Anterior cingulate cortex (tissue), 58 donors: ENCODE data around the gene FXYD7.
"Not testable (repeated sequence)": the region's sequence is repeated elsewhere in the genome, so short reads cannot be mapped to it uniquely, and the experiment has no call there.

Experiments used
- DNase-seq, 58 donors: peaks; one replicate each; lab custom pipeline; 2025; lab: John Stamatoyannopoulos, UW

The FXYD7 gene

DNA sequence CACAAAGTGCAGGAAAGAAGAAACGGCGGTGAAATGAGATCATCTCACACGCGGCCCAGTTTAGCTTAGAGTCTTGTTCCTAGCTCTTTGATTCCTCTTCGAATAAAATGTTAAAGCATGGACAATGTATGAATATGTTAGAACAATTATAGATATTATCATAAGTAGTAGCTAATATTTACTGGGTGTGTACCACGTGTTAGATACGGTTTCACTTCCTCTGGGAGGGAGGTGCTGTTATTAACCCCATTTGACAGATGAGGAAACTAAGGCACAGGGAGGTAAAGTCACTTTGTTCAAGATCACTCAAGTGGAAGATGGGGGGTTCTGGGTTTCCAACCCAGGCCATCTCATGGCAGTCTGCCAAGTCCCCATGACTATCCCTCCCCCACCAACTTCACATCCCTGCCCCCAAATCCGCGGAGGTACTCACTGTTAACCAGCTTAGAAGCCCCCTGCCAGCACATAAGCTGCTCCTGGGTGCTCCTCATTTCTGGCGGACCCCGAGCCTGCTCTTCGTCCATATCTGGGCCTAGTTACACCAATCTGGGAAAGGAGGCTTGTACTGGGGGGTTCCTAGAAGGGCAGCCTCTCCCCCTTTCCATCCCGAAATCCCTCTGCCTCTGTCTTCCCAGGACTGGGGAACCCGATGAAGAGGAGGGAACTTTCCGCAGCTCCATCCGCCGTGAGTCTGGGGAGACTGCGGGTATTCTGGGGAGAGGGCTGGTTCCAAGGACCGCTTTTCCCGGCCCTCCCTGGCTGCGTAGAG, 1.0 kb upstream of the FXYD7 start:
- DNase-seq = peak in 1 of 58 donors; percentile 29

- DNase-seq = peak in 41 of 58 donors; percentile 14 to 74 (median 42)
Measured at GRCh38 chr19:35142606-35143230, 337 bp upstream of the FXYD7 start.

DNA sequence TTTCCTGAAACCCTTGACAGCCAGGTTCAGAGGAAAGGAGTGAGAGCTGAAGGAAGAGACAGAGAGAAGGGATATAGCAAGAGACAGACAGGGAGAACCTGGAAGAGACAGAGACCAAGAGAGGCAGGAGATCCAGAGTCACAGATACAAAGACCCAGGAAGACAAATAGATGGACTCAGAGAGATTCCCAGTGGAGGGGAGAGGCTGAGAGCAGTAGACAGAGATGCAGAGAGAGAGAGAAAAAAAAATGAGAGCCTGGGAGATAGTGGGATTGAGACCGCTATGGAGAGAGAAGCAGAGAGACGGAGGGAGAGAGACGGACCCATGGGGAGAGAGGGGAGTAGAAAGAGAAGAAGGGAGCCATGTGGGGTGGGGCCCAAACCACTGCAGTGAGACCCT, 763 bp downstream of the FXYD7 start:
- no peak for DNase-seq

DNA sequence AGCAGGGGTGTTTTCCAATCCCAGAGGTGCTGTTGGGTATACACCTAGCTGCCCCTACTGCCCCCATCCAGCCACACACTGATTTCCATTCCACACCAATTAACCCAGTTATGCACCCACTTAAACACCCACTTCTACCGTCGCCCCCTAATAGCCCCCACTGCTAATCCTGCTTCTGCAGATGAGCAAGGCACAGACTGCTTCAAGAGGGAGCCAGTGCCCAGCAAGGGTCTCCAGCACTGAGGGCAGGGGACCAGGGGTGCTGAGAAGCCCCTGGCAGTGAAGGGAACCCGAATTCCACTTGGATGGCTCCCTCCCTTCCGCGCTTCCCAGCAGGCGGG, 1.2 kb downstream of the FXYD7 start:
- peak in 1 of 58 donors; percentile 18 for DNase-seq

DNA sequence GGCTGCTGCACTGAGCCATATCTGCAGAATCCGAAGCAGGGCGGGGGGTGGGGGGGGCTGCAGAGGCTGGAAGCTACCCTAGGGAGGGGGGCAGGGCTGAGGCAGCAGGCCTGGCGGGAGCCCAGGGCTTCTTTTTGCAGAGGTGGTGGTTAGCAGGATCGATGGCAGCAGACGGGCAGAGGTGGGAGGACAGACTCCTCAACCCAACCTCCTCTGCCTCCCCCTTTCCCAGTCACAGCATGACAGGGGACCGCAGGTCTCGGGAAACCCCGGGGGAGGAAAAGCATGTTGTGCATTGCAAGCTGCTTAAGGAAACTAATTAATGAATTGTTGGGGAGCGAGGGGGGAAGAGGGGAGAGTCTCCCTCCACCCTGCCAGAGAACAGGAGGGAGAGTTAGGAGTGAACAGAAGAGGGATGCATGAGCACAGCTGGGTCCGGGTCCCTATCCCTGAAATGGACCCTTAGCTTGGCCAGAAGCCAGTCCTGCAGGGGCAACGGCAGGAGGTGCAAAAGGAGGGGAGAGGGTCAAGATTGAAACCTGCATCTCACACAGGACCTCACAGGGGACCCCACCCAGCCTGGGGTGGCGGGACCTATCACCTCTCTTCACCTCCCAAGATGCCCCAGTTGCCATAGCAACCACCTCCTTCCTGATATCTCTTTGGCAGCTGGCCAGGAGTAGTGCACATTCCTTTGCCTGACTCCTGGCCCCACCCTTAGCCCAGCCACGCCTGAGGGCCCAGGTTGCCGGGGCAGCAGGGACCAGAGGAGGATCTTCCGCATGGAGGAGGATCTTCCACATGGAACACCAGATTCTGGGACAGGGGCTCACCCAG, 1.8 kb downstream of the FXYD7 start:
- peak in 20 of 58 donors; percentile 14 to 62 (median 31) for DNase-seq

DNA sequence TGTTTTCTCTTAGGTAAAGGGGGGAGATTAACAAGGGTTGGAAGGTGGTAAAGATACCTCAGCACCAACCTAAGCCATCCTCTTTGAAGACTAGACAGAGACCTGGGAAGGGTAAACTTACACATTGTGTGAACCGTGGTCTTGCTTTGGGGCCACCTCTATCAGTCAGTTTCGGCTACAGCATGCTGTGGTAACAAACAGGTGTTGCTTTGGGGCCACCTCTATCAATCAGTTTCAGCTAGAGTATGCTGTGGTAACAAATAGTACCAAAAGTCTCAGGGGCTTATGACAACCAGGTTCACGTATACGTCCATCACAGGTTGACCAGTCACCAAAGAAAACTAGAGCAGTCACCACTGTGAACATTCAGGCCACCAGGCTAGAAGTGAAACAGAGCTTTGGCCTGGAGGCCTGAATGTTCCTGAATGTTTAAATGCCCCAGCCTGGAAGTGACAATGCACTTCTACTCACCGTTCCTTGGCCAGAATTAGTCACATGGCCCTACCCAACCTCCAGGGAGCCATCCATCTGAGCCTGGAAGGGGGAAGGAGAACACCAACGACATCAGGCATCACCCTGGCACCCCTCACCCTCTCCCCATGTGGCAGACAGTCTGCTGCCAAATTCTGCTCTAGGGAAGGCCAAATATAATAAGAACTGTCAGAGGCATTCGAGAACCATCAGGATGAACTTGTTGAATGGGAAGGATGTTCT, 3.8 kb downstream of the FXYD7 start:
- no peak for DNase-seq

DNA sequence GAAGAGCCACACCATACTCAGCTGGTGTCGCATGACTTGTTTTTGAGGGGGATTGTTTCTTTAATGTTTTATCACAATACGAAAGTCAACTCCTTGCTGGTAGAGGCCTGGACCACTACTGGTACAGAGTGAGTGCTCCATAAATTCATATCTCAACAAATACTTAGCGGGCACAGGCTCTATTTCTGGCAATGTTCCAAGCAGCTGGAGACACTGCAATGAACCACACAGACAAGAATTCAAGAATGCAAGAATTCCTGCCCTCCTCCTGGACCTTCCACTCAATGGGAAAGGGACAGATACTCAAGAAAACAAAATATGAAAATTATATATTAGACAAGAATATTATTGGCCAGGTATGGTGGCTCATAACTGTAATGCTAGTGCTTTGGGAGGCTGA, 6.4 kb downstream of the FXYD7 start:
- no peak for DNase-seq

DNA sequence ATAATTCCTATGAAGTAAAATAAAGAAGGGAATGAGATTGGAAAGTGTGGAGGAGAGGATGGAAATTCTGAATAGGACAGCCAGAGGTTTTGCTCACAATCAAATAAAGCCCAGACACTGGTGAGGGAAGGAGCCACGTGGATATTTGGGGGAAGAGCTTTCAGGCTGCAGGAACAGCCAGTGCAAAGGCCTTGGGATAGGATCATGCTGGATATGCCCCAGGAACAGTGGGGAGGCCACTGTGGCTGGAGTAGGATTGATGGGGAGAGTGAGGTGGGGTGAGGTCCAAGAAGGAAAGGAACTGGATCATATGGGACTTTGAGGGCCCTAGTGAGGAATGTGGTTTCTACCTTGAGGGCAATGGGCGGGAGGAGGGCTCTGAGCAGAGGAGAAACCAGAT, 7.4 kb downstream of the FXYD7 start:
- DNase-seq = no peak

DNA sequence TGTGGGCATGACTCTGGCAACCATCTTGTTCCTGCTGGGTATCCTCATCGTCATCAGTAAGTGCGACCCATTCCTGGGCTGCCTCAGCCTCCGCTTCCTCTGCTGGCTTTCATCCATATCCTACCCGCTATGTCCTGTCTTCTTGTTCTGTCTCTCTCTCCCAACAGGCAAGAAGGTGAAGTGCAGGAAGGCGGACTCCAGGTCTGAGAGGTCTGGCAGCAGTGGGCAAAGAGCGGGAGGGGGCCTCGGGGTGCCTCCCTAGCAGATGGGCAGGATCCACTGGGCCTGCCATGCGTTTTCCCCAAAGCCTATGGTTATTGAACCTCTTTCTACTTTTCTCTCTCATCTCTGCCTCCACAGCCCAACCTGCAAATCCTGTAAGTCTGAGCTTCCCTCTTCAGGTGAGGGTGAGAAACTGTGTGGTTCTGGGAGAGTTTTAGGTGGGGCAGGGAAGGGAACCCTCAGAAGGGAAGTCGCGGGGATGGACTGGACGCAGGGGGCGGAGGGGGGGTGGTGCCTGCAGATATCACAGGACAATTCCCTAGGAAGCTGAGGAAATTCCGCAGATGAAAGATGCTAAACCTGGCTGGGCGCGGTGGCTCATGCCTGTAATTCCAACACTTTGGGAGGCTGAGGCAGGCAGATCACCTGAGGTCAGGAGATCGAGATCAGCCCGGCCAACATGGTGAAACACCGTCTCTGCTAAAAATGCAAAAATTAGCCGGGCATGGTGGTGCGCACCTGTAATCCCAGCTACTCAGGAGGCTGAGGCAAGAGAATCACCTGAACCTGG, 8.4 kb downstream of the FXYD7 start:
- DNase-seq = no peak

DNA sequence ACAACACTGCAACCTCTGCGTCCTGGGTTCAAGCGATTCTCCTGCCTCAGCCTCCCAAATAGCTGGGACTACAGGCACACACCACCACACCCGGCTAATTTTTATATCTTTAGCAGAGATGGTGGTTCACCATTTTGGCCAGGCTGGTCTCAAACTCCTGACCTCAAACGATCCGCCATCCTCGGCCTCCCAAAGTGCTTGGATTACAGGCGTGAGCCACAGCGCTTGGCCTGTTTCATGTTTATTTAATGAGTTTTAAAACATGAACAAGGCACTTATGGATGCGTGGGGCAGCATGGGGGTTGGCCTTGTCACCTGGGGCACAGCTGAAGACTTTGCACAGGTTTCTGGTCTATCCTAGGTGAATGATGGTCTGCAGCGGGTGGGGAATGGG, 10.1 kb downstream of the FXYD7 start:
- not testable (repeated sequence) for DNase-seq

DNA sequence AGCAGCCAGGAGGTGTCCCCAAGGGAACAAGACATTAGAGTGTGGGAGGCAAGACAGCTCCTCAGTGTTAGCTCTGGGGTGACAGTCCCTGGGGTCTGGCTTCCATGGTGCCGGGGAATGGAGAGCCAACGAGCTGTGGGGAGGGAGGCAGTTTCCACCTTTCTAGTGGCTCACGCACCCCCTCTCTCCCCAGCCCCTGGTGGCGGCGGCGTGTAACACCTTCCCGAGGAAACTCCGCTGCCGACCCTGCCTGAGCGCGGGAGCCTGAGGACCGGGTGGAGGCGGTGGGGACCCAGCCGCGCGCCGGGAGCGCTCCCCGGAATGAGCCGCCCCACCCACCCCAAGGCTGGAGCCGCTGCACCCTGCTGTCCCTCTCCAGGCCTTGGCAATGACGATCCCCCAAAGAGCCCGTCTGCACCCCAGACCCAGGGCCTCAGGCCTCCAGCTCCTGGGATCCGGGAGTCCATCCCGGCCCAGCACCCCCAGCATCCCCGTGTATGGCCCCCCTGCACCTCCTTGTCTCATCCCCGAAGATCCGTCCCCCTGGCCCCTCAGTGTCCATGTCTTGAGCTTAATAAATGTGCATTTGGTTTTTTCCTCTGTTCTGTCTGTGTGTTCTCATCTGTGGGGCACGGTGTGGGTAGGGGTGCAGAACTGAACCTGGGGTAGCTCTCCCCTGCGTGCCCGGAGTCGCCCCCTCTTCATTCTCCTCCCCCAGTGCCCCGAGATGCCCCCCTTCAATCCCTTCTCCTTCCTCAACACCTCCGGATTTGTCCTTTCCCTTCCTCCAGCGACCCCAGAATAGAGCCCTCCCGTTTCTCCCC, 10.9 kb downstream of the FXYD7 start:
- no peak for DNase-seq

DNA sequence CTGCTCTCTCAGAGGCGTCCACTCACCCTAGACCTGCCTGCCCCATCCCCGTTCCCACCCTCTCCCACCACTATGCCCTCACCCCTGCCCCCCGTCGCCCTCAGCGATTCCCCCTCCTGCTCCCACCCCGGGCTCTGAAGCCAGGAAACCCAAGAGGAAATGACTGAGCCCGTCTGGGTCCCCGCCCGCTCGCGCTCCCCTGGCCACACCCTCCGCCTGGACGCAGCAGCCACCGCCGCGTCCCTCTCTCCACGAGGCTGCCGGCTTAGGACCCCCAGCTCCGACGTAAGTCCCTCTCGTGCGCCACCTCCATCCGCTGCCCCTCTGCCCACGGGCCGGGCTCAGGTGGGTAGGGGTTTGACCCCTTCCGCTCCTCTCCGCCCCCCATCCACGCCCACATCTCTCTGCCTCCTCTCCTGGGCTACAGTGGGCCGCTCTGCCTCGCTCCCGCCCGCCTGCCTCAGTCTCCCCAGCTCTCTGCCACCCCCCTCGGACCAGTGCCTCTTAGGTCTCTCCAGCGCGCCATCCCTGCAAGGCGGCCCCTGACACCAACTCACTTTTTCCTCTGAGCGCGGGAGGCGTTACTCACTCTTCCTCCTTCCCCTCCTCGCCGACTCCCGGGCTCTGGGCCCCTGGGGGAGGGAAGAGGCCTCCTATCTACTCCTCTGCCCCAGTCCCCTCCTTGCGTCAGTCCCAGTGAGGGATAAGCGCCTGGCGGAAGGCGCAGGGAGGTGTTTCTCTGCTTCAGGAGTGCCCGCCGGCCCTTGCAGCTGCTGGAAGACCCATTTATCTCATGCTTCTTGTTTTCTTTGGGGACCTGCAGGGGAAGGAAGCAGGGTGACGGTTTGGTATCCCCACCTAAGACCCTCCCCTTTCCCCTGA, 11.7 kb downstream of the FXYD7 start, which contains the start of gene FXYD5:
Gene FXYD5, plus strand, starts transcription at position 211 of the 882 bp plus-strand sequence. CDS start 816 bp downstream, outside the sequence.
- no peak for DNase-seq

DNA sequence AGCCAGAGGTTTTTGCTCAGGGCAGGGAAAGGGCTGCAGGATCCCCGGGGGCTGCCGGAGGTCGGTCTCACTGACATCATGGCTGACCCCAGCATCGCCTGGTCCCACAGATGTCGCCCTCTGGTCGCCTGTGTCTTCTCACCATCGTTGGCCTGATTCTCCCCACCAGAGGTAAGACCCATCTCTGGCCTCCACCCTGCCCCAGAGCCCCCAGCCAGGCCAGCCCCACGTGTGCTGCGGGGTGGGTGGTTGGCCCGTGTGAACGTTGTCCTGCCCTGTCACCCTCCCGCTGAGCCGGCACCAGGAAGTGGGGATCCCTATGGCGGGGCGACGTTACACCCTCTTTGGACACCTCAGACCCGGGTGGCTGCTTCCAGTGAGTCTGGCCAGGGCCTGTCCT, 12.4 kb downstream of the FXYD7 start:
- no peak for DNase-seq

- no peak for DNase-seq
Measured at GRCh38 chr19:35155981-35156672, 13.1 kb downstream of the FXYD7 start.

- no peak for DNase-seq
Measured at GRCh38 chr19:35156673-35157014, 13.6 kb downstream of the FXYD7 start.

- no peak for DNase-seq
Measured at GRCh38 chr19:35157431-35157830, 14.4 kb downstream of the FXYD7 start.

DNA sequence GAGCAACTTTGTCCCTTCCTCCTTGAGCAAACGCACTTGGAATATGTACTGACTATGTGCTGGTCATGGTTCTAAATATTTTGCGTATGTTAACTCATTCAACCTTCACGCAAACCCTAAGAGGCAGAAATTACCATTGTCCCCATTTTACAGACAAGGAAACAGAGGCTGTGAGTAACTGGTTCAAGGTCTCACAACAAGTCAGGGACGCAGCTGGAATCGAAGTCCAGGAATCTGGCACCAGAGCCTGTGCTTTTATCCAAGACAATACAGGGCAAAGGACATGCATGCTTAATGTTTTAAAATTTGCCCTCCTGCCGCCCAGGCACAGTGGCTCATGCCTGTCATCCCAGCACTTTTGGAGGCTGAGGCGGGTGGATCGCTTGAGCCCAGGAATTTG, 16.6 kb downstream of the FXYD7 start:
- DNase-seq = no peak
